WTC11 (cell line): ENCODE data around the gene GPRC5C.

Source experiments
- CBFB ChIP-seq: sonication (generic); formaldehyde crosslinking; IDR thresholded peaks from 2 replicates; pipeline ENCODE4 v1.8.1; 2022; ENCODE audit warnings: mild to moderate bottlenecking, low read depth, missing genetic modification reagents
- MAX ChIP-seq: sonication (generic); formaldehyde crosslinking; IDR thresholded peaks from 2 replicates; pipeline ENCODE4 v1.8.0; 2022; ENCODE audit warnings: mild to moderate bottlenecking, missing genetic modification reagents

DNA sequence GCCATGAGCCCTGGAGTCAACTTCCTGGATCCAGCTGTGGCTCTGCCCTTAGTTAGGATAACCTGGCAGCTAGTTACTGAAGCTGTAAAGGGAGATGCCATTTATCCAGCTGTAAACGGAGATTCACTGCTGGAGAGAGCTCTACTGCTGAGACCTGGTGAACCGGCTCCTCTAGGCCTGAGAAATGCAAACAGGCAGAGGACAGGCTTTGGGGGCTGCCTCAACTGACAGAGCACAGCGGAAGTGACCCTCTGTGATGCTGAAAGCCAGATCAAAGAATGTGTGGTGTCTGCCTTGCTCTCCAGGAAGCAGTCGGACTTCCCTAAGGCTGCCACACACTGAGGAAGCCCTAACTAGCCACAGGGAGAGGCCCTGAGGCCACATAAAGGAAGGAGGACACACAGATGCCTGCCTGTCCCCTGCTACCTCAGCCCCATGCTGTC lies 21.9 kb upstream of the GPRC5C start:
- TF ChIP-seq CBFB (CRISPR knock-in tag) (no peak), MAX (CRISPR knock-in tag) (no peak)
